Activated CD4-positive, alpha-beta T cell treated with anti-CD3 and anti-CD28 coated beads, Interleukin-2, amount 50 U/mL, for 24 hours (primary cell): ENCODE data around the gene TSR3.
A peak's percentile ranks its signal among the peaks of the same experiment; 100 is the strongest.

ENCODE experiments used
- DNase-seq, 2 donors: peaks; one replicate each; pipeline ENCODE4 v3.0.0-alpha.2; 2020; ENCODE audit warnings: low read depth in 1 of 2, low spot score in 1 of 2

The TSR3 gene

DNA sequence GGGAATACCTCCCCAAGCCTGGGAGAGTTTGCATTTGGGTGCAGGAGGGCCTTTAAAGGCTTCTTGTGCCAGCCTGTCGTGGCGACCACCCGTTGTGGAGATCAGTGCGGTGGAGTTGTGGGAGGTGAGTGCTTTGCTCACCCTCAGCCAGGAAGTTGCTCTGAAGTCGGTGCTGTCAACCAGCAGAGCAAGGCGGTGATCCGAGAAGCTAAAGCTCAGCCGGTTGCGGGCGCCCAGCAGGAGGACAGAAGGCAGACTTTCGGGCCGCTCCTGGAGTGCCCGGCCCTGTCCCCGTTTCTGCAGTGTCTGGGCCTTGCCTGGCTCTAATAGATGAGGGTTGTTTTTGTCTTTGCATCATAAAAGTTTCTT lies 40.9 kb downstream of the TSR3 start:
- DNase-seq: no peak

DNA sequence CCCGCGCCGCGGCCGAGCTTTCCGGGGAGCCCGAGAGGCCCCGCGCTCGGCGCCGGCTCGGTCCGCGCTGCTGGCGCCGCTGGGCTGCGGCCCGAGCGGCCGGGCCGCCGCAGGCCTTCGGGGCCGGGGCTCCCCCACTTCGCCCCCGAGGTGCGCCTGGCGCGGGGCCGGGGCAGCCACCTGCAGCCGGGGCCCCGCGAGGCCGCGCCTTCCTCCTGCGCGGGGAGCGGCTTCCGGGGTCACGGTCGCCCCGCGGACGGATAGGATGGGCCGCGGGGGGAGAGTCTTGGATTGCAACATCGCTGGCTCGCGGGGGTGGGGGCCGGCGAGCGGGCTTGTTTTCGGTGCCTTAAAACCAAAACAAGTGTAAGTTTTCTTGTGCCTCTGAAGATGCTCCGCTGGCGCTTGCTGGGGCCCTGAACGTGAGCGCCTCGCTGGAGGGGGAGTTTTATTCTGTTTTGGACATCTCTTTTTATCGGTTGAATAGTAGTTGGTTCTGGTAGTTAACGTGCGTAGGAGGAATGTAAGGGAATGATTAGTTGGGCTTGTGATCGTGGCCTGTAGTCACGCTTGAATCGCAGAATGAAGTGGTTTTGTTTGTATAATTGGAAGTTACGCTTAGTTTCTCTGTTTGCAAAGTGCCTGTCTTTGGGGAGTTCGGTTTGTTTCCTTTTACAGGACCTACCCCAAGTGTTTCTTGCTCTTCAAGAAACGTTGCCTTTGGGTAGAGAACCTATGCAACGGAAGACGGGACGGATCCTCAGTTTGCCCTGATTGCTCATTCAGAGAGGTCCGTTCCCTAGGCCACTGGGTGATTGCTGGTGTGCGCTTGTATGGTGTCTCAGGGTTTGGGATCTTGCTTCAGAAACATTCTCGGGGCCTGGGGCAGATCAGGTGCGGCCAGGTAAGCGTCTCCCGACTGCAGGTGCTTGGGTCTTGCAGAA lies 41.5 kb downstream of the TSR3 start:
- peak; percentile 37 for DNase-seq

DNA sequence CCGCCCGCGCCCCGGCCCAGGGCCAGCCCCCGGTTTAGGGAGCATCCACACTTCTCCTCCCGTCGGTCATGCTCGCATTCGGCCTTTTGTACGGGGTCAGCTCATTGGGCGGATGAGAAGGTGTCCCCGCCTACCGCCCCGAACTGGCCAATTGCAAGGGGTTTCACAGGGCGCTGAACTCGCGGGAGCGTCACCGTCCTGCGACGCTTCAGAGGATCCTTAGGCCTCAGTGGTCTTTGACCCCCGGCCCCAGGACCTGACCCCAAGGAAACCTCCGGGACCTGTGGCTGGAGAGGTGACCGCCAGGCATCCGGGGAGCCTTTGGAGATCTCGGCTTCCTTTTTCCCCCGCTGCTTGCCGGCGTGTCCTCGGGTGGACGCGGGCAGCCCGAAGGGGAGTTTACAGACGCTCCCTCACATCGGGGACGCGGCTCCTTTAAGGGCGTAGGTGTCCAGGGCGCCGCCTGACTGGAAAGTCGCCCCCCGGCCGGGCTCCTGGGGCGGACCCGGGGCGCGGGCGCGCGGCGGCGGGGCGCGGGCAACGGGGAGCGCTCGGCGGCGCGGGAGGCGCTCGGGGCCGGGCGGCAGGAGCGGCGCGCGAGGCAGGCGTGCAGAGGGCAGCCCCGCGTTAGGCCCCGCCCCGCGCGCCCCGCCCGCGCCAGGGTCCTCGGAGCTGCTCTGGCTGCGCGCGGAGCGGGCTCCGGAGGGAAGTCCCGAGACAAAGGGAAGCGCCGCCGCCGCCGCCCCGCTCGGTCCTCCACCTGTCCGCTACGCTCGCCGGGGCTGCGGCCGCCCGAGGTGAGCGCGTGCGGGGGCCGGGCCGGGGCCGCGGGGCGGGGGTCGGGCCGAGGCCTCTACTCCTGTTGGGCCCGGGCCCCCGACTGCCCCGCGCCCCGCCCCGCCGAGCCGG lies 42.4 kb downstream of the TSR3 start, which contains the start of gene UBE2I:
Gene UBE2I, plus strand, starts transcription at position 660 of the 909 bp plus-strand sequence. CDS start 4,395 bp downstream, outside the sequence.
- peak; percentile 98 to 100 for DNase-seq

DNA sequence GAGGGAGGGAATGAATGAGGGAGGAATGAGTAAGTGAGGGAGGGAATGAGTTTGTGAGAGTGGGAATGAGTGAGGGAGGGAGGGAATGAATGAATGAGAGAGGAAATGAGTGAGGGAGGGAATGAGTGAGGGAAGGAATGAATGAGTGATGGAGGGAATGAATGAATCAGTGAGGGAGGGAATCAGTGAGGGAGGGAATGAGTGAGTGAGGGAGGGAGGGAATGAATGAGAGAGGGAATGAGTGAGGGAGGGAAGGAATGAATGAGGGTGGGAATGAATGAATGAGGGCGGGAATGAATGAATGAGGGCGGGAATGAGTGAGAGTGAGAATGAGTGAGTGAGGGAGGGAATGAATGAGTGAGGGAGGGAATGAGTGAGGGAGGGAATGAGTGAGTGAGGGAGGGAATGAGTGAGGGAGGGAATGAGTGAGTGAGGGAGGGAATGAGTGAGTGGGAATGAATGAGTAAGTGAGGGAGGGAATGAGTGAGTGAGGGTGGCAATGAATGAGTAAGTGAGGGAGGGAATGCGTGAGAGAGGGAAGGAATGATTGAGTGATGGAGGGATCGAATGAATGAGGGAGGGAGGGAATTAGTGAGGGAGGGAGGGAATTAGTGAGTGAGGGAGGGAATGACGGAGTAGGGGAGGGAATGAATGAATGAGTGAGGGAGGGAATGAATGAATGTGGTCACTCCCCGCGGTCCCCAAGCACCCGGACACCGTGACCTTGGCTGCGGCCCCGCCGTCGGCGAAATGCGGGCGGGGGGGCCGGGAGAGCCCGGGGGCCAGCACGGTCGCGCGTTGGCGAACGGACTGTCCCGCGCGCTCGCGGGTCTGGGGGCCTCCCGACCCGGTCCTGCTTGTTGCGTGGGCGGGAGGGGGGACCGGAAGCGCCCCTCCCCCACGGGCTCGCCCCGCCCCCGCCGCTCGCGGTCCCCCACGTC lies 43.4 kb downstream of the TSR3 start:
- DNase-seq: no peak

DNA sequence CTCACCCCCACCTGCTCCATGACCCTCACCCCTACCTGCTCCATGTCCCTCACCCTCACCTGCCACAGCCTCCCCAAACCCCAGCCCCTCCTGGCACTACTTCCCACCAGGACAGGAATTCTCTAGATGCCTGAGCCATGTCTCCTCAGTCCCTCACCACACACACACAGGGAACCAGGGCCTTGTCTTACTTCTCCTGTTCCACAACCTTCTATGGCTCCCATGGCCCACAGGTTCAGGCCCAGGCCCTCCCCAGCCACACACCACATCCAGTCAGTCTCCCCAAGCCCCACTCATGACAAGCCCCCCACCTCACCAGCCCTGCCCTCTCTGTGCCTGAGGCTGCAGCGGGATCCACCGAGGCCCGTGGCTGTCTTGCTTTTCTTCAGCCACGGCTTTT lies 45.3 kb downstream of the TSR3 start:
- DNase-seq: no peak

DNA sequence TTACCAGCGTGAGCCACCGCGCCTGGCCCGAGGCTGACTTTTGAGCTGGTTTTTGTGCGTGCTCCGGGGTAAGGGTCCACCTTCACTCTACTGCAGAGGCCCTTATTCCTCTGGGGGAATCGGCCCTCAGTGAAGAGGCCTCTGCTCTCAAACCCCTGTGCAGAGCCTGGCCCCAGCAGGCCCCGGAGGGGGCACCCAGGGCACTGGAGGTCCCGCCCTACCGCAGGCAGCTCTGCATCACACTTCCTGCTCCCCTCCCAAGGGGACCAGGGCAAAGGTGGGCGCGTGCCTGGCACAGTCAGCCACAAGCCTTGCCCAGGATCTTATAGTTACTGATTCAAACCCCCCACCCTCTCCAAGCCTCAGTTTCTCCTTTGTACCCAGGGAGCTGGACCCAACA lies 45.9 kb downstream of the TSR3 start:
- DNase-seq: no peak

DNA sequence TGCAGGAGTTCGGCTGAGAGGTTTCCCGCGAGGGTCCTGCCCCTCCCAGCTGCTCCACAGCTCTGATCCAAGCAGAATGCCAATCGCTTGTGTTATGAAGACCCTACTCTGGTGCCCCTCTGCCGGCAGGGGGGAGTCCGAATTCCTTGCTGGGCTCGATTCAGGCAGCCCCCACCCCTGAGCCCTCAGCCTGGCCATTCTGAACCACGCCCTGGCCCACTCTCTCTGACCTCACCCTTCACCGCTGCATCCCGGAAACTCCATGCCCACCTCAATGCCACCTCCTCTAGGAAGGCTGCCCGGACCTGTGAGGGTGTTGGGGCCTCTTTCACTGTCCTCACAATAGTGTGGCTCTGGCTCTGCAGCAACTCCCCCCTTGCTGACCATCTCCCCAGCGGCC lies 50.1 kb downstream of the TSR3 start:
- no peak for DNase-seq

DNA sequence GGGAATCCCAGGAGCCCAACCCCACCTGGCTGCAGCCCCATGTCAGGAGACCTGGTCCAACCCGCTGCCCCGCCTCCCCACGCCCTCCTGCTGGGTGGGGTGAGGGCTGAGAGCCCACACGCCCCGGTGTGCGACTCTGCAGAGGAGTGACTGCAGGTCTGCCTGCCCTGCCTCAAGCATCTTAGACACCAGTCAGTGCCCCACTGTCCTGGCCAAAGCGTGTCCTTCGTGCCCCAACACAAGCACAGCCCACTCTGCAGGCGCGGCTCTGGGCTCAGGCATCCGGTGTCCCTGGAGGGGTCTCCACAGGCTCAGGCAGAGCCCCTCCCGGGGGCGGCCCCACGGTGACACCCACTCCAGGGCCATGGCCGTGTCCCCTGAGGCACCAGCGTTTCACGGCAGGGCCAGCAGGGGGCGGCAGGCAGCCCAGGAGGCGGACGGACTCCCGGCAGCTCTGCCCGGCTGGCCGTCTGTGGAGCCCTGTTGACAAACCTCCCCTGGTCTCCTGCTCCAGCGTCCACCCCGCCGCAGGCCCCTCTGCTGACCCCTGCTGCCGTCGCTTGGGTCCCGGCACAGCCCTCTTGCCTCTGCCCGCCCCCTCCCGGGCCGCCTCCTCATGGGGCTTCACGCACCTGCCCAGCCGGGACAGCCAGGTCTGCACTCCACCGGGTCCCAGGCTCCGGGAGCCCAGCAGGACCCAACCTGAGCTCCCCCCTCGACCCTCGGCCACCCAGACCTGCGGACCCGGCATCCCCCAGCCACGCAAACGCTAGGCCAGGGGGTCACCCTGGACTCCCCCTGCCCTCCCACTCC lies 50.8 kb downstream of the TSR3 start:
- peak; percentile 50 to 60 for DNase-seq

DNA sequence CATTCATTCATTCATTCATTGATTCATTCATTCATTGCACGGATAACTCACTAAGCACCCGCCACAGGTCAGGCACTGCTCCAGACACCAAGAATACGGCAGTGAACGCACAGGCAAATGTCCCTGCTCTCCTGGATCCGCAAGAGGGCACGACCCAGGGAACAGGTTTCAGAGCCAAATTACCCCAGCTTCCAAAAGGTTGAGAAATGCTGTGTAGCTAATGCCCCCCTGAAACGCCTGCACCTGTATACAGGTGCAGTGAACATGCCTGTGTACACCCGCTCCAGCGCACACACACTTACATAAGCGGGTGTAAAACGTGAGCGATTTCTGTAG lies 51.8 kb downstream of the TSR3 start:
- no peak for DNase-seq
